Stimulated activated CD4-positive, alpha-beta T cell treated with anti-CD3 and anti-CD28 coated beads, Interleukin-15, amount 100 ng/mL, for 24 hours (primary cell): ENCODE data around the gene RAN.
A peak's percentile ranks its signal among the peaks of the same experiment; 100 is the strongest.
"Not testable (repeated sequence)": the region's sequence is repeated elsewhere in the genome, so short reads cannot be mapped to it uniquely, and the experiment has no call there.

ENCODE experiments used
- DNase-seq: peaks from one replicate; pipeline ENCODE4 v3.0.0-alpha.2; 2020

Gene RAN

DNA sequence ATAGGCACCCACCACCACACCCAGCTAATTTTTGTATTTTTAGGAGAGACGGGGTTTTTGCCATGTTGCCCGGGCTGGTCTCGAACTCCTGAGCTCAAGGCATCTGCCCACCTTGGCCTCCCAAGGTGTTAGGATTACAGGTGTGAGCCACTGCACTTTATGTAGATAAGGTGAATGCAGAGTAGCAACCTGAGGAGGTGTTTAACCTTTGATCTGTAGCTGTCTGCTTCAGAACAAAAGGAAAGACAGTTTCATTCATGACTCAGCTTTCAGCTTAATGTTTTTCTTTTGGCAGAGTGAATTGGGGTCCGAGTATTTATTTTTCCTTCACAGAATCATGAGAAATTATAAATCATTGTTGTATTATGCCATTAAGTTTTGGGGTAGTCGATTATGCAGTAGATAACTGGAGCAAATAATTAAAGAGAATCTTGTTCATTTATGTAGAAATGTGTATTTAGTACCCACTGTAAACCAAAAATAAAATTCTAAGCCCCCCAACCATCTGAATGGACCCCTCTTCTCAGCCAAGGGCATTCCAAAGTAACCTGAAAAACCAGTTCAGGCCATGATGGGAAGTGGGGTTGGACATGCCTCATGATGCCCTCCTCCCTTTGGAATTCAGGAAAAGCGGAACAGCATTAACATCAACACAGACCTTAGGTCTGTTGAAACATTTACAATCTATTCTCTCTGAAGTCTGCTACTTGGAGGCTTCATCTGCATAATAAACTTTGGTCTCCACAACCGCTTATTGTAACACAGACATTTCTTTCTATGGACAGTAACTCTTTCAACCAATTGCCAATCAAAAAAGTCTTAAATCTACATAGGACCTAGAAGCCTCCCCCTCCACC lies 22.1 kb upstream of the RAN start:
- no peak for DNase-seq

DNA sequence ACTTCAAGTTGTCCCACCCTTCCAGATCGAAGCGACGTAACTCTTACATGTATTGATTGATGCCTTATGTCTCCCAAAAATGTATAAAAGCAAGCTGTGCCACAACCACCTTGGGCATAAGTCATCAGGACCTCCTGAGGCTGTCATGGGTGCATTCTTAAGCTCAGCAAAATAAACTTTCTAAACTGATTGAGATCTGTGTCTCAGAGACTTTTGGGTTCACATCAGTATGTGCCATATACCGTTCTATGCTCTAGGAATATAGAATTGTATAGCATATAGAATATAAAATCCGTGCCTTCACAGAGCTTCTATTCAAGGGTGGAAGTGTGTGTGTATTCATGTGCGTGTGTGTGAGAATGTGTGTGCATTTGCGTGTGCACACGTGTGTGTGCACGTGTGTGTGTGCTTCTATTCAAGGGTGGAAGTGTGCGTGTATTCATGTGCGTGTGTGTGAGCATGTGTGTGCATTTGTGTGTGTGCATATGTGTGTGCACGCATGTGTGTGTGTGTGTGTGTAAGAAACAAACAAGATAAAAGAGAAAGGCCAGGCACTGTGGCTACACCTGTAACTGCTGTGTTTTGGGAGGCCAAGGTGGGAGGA lies 21.3 kb upstream of the RAN start:
- DNase-seq = no peak

DNA sequence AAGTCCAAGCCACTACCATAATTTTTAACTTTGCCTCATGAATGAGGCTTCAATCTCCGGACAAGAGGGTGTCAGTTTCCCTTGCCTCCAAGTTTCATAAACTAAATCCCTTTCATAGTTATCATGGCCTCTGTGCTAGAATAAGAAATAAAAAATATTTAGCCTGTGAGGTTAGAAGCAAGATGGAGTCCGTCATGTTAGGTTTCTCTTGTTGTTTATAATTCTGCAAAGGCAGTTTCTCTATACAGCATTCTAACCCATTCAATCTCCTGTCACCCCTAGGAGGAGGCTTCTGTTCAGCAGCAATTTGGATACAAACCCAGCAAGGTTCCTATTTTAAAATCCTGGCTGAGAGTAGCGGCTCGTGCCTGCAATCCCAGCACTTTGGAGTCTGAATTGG lies 15.8 kb upstream of the RAN start:
- no peak for DNase-seq

DNA sequence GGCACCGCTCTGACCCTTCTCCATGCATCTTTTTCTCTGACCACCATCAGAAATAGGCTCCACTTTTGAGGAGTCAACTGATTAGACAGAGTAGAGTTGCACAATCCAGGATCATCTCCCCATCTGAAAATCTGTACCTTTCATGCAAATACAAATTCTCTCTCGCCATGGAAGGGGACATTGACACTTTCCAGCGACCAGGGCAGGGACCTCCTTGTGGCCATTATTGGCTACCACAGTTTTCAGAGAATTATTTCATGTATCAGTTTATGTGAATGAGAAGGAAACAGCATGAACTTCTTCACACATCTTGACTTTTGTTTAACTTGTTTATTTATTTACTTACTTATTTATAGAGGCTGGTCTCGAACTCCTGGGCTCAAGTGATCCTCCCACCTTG lies 13.8 kb upstream of the RAN start:
- DNase-seq = no peak

DNA sequence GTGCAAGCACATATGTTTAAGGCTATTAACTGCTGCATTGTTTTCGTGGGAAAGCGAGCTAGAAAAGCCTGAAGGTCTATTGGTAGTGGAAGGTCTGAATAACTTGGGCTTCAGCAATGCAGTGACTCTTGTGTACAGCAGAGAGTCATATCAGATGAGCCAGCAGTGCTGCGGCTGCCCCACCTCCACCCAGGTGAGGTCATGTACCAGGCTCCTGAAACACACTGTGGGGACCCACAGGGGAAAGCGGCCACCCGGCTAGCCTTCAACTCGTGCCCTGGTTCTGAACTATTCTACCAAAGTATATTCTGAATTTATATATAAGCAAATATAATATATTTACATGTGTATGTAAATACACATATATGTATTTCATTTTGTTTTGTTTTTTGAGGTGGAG lies 12.7 kb upstream of the RAN start:
- no peak for DNase-seq

DNA sequence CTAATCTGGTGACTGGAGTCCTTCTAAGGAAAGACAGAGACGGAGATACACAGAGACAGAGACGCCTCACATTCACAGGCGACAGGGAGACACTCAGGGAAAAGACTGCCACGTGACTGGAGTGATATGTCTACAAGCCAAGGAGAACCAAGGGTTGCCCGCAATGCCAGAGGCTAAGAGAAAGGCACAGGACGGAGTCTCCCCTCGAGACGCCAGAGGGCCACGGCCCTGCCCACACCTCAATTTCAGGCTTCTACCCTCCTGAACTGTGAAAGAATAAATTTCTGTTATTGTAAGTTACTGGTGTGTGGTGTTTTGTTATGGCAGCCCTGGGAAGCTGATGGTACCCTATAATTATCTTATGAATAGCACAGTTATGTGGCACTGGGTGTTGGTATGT lies 11.6 kb upstream of the RAN start:
- no peak for DNase-seq

DNA sequence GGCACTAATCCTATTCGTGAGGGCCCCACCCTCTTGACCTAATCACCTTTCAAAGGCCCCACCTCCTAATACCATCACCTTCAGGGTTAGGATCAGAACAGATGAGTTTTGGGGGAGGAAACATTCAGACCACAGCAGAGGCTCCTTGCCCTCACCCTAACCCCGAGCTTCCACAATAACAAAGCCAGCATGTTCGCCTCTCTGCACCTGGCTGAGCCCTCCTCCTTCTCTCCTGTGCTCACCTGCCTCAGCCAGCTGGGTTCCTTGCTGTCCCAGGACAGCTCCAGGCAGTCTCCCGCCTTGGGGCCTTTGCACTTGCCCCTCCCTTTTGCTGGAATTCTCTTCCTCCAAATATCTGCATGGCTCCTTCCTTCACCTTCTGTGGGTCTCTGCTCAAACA lies 9.7 kb upstream of the RAN start:
- DNase-seq = no peak

DNA sequence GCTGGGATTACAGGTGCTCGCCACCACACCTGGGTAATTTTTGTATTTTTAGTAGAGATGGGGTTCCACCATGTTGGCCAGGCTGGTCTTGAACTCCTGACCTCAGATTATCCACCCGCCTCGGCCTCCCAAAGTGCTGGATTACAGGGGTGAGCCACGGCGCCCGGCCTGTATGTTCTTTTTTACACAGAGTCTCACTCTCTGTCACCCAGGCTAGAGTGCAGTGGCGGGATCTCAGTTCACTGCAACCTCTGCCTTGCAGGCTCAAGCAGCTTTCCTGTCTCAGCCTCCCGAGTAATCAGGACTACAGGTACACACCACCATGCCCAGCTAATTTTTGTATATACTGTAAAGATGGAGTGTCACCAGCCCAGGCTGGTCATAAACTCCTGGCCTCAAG lies 9.1 kb upstream of the RAN start:
- DNase-seq = not testable (repeated sequence)

DNA sequence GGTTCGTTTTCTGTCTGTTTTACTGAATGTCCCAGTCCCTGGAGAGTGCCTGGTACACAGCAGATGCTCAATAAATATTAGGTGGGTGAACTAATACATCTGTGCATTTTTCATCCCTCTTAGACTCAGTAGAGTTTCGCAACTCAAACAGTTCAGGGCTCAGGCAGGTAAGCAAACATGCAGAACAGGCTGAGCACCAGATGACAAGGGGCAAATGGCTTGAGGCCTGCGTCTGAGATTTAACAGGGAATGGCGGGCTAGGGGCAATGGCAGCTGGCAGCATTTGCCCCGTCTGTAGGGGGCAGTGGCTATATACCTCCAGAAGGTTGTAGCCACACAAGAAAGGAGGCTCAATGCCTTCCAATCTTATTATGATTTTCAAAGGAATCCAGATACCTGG lies 8.6 kb upstream of the RAN start:
- DNase-seq = no peak

DNA sequence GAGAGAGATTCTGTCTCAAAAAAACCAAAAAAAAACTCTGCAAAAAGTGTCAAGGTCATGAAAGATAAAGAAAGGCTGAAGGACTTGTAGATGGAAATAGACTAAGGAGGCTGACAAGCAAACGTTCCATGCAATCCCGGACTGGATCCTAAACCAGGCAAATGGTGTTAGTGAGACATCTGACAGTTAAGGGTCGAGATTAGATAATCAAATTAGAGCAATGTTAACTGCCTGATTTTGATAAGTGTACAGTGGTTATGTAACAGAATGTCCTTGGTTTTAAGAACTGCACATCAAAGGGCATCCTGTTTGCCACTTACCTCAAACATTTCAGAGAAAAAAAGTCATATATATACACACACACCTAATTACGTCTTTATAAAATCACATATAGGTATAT lies 3.5 kb upstream of the RAN start:
- no peak for DNase-seq

DNA sequence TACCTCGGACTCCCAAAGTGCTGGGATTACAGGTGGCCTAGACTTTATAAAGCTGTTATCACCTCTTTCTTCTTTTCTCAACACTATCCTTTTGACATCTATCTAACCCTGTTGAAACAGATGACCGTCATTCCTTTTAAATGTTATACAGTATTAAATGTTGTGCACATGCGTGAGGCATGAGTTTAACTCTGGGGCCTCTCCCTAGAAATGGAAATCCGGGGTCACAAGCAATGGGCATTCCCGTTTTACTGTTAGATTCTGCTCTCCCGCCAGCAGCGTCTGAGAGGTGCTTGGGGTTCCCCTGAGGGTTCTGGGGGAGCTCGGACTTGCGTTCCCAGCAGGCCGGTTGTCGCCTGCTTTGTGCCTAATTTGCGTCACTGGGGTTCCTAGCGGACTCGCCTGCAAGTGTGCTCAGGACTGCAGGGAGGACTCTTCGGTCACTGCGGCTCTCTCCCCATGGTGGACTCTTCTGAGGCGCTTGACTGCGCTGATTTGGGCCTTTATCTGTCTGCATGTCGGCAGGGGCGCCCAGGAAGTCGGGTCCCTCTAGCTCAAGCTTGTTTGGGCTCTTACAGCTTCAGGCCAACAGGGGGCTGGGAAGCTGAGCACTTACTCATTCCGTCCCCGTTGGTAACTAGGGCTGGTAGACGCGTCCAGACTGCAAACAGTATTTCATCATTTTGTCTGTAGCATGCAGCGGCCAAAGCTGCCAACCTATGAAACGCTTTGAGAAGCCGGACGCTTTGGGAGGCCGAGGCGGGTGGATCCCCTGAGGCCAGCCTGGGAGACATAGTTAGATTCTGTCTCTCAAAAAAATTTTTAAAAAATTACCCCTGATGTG lies 1.2 kb upstream of the RAN start:
- DNase-seq = peak; percentile 81

DNA sequence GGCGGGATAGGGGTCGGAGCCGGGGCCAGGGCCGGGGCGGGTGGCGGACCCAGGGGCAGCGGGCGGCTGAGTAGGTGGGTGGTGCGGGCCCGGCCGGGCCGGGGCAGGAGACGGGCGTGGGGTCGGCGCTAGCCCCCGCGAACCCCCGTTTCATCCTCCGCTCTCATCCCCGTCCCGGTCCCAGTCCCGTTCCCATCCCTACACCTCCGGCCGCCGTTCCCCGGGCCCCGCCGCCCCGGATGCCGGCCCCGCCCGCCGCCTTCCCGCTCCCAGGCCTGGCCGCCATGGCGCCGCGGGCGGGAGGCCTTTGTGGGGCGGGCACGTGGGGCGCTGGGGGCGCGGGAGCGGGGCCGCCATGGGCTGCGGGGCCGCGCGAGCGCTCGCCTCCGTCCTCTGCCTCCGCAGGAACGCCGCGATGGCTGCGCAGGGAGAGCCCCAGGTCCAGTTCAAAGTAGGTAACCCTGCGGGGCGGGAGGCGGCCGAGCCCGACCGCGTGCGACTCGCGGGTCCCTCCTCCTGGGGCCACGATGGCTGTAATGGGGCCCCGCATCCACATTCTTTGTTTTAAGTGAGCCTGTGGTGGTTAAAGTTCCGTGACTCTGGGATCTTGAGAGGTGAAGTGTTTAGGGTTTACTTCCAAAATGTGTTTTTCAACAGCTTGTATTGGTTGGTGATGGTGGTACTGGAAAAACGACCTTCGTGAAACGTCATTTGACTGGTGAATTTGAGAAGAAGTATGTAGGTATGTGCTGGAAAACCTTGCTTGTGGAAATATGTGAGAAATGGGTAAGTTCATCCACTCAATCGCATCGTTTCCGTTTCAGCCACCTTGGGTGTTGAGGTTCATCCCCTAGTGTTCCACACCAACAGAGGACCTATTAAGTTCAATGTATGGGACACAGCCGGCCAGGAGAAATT lies 572 bp downstream of the RAN start:
- peak; percentile 57 for DNase-seq

DNA sequence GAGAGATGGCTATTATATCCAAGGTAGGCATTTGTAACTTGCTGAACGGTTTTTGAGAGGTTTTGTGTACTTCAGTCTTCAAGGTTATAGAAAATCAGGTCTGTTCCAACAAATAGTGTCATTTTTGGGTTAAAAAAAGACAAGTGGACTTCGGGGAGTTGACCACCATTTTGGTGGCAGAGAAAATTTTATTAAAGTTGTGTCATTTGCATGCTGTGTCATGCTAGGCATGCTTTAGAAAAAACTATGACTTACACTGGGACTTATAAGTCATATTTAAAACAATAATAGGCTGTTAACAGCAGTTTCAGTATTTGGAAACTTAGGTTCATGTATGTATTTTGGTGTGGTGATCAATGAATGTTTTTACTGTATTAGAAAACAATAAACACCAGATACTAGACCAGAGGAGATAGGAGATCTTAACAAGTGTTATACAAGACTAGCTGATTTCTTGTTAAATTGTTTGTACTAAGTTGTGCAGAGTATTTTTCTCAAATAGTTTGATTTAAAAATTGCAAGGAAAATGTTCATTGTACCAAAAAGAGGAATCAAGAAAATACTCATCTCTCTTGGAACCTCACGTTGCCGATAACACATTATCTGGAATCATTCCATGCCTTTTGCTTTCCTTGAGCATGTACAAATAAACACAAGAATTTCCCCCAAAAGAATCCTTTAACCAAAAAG lies 1.4 kb downstream of the RAN start:
- DNase-seq = no peak

DNA sequence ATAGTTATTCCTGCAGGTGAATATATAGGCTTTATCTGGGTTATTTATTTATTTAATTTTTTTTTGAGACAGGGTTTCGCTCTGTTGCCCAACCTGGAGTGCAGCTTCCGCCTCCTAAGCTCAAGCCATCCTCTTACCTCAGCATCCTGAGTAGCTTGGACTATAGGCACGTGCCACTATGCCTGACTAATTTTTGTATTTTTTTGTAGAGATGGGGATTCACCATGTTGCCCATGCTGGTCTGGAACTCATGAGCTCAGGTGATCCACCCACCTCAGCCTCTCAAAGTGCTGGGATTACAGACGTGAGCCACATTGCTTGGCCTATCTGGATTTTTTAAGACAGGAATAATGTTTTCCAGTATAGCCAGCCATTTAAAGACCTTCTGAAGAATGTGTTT lies 2.0 kb downstream of the RAN start:
- peak; percentile 28 for DNase-seq

DNA sequence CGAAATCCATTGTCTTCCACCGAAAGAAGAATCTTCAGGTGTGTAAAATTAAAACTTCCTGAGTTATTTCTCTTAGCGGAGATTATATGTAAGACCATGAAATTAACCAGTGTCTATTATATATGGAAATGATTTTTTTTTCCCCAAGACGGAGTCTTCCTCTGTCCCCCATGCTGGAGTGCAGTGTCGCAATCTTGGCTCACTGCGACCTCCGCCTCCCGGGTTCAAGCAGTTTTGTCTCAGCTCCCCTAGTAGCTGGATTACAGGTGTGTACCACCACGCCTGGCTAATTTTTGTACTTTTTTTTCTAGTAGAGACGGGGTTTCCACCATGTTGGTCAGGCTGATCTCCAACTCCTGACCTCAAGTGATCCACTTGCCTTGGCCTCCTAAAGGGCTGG lies 2.8 kb downstream of the RAN start:
- DNase-seq = no peak

DNA sequence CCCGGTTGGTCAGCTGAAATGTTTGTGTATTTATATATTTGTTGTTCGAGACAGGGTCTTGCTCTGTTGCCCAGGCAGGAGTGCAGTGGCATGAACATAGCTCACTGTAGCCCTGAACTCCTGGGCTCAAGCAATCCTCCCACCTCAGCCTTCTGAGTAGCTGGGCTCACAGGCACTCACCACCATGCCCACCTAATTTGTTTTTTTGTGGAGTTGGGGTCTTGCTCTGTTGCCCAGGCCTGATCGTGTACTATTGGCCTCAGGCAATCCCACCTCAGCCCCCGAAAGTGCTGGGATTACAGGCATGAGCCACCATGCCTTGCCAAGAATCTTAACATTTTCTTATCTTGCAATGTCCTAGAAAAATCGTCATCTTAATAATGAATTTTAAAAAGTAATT lies 3.3 kb downstream of the RAN start:
- DNase-seq = no peak

DNA sequence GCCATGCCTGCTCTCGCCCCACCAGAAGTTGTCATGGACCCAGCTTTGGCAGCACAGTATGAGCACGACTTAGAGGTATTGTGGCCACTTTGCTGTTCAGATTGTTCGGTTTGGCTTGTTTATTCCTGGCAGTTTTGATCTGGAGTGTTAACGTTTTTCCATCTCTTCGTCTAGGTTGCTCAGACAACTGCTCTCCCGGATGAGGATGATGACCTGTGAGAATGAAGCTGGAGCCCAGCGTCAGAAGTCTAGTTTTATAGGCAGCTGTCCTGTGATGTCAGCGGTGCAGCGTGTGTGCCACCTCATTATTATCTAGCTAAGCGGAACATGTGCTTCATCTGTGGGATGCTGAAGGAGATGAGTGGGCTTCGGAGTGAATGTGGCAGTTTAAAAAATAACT lies 3.8 kb downstream of the RAN start:
- DNase-seq = not testable (repeated sequence)

DNA sequence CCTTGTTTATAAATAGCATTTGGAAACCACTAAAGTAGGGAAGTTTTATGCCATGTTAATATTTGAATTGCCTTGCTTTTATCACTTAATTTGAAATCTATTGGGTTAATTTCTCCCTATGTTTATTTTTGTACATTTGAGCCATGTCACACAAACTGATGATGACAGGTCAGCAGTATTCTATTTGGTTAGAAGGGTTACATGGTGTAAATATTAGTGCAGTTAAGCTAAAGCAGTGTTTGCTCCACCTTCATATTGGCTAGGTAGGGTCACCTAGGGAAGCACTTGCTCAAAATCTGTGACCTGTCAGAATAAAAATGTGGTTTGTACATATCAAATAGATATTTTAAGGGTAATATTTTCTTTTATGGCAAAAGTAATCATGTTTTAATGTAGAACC lies 4.4 kb downstream of the RAN start:
- no peak for DNase-seq

DNA sequence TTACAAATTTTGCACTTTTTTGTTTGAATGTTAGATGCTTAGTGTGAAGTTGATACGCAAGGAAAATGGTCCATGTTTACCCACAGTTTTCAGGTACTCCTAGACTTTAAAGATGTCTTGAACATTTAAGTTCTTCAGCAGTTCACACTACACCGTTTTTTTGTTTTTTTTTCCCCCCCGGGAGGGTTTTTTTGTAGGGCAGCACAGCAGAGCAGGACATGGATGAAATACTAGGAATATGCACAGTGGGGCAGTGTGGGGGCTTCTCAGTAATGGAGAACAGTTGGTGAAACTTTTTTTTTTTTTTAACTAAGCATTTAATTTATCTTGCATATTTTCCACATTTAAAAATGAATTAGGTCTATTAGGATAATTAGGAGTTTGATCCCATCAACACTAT lies 4.9 kb downstream of the RAN start:
- DNase-seq = no peak

DNA sequence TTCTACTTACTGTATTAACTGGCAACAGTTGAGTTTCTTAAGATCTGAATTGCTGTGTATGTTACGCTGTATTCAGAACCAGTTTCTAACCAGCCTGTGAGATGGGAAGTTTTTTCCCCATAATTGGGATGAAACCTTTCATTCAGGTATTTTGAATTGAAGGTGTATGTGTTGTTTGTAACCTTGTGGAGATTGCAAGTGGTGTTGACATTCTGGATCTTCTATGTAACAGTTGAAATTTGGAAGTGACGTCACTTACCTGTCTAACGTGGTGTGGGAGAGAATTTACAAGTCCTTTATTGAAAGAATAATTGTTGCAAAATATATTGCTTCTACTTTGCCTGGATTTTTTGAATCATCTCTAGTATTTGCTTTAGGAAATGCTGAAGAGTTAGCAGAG lies 5.5 kb downstream of the RAN start:
- no peak for DNase-seq

DNA sequence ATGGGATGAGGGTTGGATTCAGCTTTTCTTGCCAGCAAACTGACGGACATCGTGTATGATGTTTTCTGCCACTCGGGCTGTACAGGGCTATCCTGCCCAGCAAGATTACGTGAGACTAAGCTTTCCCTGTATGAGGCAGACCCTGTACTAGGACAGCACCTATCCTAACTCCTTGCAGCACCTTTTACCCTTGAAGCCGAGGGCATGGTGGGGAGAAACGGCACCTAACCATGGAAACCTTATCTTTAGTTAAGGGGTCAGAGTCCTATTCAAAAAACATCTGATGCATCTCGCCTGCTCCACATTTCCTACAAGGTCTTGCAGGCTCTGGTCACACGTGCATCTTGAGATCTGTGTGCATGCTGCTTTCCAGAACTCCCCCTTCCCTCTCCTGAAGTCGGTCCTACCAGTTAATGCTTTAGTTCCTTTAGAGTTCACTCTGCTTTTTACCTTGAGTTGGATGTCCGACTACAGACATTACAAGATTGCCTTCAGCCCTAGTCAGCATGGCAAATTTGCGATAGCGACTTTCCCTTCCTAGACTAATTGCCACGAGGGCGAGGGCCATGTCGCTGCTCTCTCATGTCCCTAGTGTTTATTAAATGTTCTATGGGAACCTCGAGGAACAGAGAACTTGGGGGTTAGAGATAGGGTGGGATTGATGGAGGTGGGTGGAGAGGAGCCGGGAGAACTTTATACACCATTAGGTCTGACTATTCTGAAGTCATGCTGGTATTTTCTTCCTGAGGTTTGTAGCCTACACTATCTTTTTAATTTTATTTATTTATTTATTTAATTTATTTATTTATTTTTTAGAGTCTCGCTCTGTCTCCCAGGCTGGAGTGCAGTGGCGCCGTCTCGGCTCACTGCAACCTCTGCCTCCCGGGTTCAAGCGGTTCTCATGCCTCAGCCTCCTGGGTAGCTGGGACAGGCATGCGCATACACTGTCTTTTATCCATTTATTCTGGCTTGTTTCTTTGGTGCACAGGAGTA lies 6.6 kb downstream of the RAN start:
- peak; percentile 27 for DNase-seq
